PFSK-1 (cell line): ENCODE data around the gene SFI1.

Experiments
- POLR2AphosphoS5 ChIP-seq: IDR thresholded peaks from 2 replicates; pipeline ENCODE4 v1.6.1; 2012; ENCODE audit warnings: low read depth, mild to moderate bottlenecking, control low read depth, low read length, moderate library complexity
- REST ChIP-seq, 2 experiments: IDR thresholded peaks; 2 replicates each; pipeline versions ENCODE4 v1.6.1 to v1.8.0; 2011 to 2012; ENCODE audit warnings: low read depth in 2 of 2, low read length in 2 of 2, control low read depth in 1 of 2, inconsistent platforms in 1 of 2, mild to moderate bottlenecking in 1 of 2, moderate library complexity in 1 of 2; ENCODE audit not compliant: insufficient read depth in 1 of 2
- SIN3A ChIP-seq: IDR thresholded peaks from 2 replicates; pipeline ENCODE4 v1.6.1; 2012; ENCODE audit warnings: mild to moderate bottlenecking, low read length, moderate library complexity, borderline replicate concordance; ENCODE audit not compliant: insufficient read depth
- TAF1 ChIP-seq: IDR thresholded peaks from 2 replicates; pipeline ENCODE4 v1.6.1; 2012; ENCODE audit warnings: low read length, control low read depth, borderline replicate concordance; ENCODE audit not compliant: insufficient read depth

GRCh38 chr22:31533374-31533773 is 37.0 kb downstream of the SFI1 start:
- no peak for TF ChIP-seq SIN3A
- no peak for TF ChIP-seq POLR2AphosphoS5
- TF ChIP-seq TAF1: no peak
- TF ChIP-seq REST (IDR thresholded peaks at IDR 0.05; ENCODE audit: insufficient read depth in 1 of 2, low read depth in 2 of 2, low read length in 2 of 2): no peak
